Smooth muscle cell of trachea (primary cell): ENCODE measurements around the gene AKIRIN1. TPM values are rescaled to one million over a fixed set of nuclear protein-coding genes. Genes with fewer than 3 reads are reported as not detected.

Experiments used
- total RNA-seq: library from RNA; depleted of rRNA; stranded (reverse); fragments of >200 nt; gene quantifications from 2 replicates; pipeline ENCODE4 v1.2.1, GENCODE V29; 2014

AKIRIN1 gene, protein sequence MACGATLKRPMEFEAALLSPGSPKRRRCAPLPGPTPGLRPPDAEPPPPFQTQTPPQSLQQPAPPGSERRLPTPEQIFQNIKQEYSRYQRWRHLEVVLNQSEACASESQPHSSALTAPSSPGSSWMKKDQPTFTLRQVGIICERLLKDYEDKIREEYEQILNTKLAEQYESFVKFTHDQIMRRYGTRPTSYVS
- total RNA-seq: 25.6 and 52.6 TPM in 2 replicates

DNA sequence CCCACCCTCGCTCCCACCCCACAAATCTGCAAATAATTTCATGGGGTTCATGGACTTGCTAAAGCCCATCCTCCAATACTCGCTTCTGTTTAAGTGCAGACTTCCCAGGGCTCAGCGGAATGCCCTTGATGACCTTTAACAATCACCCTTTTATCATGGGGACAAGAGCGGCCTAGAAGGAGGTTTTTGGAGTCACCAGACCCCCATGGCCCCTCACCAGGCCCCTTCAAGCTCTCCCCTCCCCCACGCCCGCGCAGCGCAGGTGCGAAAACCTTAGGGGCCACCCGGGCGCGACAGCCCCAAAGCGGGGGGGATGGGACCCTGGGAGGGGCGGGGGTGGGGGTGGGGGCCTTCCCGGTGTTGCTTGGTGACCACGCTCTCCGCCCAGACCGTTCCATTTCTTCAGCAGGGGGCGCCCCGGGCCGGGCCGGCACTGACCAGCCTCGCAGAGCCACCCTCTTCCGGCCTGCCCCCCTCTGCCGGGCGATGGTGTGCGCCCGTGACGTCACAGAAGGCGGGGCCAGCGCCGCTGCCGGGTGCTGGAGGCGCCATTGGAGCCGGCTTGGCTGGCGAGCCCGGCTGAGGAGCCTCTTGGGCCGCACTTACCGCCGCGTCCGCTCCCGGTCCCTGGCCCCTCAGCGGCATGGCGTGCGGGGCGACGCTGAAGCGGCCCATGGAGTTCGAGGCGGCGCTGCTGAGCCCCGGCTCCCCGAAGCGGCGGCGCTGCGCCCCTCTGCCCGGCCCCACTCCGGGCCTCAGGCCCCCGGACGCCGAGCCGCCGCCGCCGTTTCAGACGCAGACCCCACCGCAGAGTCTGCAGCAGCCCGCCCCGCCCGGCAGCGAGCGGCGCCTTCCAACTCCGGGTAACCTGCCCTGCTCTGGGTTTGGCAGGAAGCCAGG is at the start of gene AKIRIN1:
Gene AKIRIN1, plus strand, starts transcription at position 539 of the 900 bp plus-strand sequence. Its CDS starts 105 bp downstream, at position 644.

DNA sequence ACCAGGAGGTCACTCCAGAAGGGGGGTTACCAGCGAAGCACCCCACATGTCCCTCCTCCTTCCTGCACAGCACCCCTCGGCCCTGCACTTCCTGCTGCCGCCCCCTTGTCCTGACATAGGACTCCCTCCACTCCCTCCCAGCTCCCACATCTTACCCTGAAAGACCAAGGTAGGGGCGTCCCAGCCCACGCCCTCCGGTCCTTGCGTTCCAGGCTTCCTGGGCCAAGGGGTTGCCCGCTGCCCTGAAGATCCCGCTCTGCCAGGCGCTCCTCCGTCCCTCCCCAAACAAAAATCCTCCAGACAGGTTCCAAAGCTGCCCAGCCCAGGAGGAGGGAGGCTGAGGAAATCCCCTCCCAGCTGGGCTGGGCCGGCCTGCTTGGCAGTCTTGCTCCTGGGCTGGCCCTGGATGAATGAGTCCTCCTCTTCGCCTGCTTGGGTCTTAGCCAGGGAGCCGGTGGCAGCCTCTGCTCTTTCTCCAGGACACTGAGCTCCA is 49.5 kb upstream of the AKIRIN1 start, which contains the start of gene RHBDL2:
Gene RHBDL2, minus strand, starts transcription at position 304 of the 493 bp plus-strand sequence. CDS start 22,618 bp downstream, outside the sequence.

DNA sequence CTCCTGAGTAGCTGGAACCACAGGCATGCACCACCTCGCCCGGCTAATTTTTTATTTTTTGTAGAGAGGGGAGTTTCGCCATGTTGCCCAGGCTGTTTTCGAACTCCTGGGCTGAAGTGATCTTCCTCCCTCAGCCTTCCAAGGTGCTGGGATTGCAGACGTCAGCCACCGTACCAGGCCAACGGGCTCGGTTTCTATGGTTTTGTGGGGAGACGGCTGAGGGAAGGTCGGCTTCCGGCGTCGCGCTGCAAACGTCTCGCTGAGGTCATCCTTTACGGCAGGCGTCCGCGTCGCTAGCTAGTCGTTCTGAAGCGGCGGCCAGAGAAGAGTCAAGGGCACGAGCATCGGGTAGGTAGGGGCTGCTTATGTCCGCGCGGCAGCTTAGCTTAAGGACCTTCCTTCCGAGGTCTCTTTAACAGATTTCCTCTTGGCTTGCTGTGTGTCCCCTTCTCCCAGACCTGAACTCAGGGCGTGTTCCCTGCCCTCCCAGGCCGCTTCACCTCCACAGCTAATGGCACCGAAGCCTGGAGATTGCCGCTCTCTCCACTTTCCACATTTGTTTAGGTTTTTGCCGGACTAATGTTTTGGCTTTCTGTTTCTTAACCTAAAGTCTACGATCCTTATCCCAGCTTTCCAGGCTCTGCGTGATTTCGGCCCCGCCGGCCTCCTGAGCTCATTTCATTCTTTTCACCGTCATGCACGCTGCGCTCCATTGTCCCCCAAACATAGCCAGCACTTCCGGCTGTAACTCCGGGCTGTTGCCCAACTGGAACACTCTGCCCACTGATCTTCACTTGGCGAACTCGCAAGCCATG is 35.2 kb downstream of the AKIRIN1 start, which contains the start of gene NDUFS5:
Gene NDUFS5, plus strand, starts transcription at position 300 of the 815 bp plus-strand sequence. CDS start 2,375 bp downstream, outside the sequence.

Other genes starting within 250 kb of the AKIRIN1 start
- 30.6 and 48.1 TPM in 2 replicates for gene RRAGC, start 131.5 kb upstream of the AKIRIN1 start, total RNA-seq
- gene MYCBP, start 117.9 kb upstream of the AKIRIN1 start, total RNA-seq: 3.5 and 8.3 TPM in 2 replicates
- under 0.01 TPM in 1 of 2 replicates, not detected in the other for gene GJA9, start 109.7 kb upstream of the AKIRIN1 start, total RNA-seq
- gene RHBDL2, start 49.4 kb upstream of the AKIRIN1 start, total RNA-seq: 0.73 and 0.83 TPM in 2 replicates
- gene NDUFS5, start 35.1 kb downstream of the AKIRIN1 start, total RNA-seq: 293 and 570 TPM in 2 replicates
- gene MACF1, start 213.4 kb downstream of the AKIRIN1 start, total RNA-seq: 237 and 311 TPM in 2 replicates